NCI-H146 (cell line): ENCODE data around the gene PRDM15.

Experiments
- DNase-seq: peaks from one replicate; lab custom pipeline; 2025; lab: John Stamatoyannopoulos, UW

Gene PRDM15

GRCh38 chr21:41762753-41763152, 116.4 kb downstream of the PRDM15 start:
- DNase-seq = no peak

- DNase-seq = no peak
Measured at GRCh38 chr21:41761934-41762635, 117.1 kb downstream of the PRDM15 start.

- peak; percentile 6 for DNase-seq
Measured at GRCh38 chr21:41761211-41761933, 117.8 kb downstream of the PRDM15 start.

DNA sequence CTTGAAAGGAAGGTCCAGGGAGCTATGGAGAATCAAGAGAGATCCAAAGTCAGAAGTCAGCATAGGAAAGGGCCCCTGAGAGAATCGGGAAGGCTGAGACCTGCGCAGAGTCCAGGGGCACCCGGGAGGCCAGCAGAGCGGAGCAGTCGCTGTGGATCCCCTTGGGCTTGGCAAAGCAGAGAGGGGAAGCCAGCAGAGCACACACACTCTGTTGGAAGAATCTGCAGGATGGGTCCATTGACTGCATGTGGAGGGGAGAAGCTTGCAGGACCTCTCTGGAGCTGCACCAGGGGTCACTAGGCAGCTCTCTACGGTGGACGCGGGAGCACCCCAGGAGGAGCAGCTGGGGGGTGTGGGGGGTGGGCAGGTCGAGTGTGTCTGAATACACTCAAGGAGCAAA, 118.7 kb downstream of the PRDM15 start:
- no peak for DNase-seq

DNA sequence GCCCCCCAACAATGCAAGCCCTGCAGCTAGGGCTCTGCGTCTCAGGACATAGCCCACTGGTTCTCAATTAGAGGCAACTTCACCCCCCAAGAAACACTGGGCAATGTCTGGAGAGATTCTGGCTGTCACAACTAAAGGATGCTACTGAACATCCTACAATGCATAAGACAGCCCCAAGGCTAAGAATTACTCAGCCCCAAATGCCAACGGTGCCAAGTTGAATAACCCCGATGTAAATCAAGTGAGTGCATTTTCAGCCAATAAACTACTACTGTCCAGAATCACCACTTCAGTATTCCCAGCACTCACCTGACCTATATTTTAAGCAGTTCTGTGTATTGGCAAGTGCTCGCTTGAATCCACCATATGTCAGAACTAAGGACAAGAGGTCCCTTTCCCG, 119.2 kb downstream of the PRDM15 start:
- DNase-seq = no peak

- DNase-seq = peak; percentile 3
Measured at GRCh38 chr21:41759214-41759840, 119.8 kb downstream of the PRDM15 start.

DNA sequence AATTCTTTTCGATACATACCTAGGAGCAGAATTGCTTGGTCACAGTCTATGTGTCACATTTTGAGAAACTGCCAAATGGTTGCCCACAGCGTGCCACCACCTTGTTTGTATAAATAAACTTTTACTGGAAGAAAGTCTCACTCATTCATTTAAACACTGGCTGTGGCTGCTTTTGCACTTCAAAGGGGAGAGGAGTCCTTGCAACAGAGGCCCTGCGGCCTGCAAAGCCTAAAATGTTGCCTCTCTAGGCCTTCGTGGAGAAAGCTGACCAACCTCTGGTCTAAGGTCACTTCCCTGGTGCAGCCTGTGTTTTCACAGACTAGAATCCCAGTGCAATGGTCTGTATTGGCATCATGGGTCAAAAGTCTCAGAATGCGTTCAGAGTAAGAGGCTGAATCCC, 120.6 kb downstream of the PRDM15 start:
- DNase-seq = no peak

DNA sequence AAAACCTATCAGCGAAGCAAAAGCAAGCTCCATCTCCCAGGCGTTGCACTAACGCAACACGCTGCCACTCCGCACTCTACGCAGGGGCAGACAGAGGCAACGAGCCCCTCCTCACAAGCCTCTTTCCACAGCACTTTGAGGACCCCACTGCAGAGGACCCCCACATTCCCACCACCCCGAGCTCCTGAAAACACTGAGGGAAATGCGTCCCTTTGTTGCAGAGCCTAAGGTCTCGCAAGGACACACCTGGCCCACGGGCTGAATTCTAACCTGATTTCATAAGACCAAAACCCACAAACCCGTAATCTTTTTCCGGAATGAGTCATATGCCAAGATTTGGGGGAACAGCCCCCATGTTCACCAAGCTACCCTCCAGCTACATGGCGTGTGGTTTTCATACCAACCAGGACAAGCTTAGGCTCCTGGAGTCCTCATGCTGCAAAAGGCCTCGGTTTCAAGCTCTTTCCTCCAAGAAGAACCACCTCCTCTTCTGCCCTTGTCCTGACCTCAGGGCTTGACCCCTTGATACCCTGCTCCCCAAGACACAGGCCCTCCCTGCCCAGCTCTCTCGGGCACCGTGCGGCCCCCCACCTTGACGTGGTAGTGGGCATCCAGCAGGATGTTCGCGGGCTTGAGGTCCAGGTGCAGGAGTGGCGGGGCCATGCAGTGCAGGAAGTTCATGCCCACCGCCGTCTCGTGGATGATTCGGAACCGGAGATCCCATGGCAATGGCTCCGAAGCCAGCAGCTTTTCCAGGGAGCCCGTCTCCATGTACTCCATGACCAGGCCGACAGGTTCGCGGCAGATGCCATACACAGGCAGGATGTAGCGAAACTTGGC, 123.0 kb downstream of the PRDM15 start:
- no peak for DNase-seq

DNA sequence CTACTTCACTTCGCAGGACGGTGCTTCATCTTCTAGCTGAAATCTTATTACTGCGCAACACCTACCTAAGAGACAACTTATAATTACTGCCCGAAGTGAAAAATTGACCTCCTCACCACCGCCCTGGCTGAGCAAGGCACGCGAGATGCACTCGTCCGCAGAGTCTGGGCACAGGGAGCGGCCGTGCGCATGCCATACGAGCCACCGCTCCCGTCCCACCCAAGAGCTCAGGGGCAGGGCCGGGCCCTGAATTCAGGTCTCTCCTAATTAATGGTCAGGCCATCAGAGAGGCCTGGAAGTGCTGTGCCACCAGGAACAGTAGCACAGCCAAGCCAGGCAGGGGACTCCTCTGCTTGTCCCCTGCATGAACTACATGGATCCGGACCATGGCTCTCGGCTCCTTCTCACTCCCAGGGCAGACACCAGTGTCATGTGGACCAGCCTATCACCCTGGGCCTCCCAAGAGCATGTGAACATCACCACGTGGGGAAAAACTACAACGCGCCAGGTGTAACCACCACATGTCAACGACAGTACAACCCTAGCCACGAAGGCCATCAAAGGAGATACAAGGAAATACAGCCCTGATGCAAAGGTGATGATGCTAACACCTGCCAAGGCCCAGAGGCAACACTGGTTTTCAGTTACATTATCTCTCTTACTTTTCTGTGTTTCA, 123.7 kb downstream of the PRDM15 start:
- no peak for DNase-seq

DNA sequence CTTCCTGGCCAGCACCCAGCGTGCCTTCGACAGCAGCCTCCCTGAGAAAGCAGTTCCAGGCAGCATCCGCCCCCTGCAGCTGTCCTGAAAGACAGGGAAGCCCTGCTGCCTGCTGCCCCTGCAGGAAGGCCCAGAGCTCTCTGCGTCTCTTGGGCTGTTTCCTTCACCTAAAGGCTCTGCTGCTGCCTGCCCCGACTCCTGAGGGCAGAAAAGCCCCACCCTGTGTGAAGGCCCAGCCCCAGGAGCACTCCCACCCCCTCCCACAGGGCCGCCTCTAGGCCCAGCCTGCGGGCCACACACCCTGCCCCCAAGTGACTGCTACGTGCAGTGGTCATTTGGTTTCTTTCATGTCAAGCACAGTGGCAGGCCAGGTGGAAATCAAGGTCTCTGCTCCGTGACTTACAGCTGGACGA, 124.7 kb downstream of the PRDM15 start:
- DNase-seq = no peak

DNA sequence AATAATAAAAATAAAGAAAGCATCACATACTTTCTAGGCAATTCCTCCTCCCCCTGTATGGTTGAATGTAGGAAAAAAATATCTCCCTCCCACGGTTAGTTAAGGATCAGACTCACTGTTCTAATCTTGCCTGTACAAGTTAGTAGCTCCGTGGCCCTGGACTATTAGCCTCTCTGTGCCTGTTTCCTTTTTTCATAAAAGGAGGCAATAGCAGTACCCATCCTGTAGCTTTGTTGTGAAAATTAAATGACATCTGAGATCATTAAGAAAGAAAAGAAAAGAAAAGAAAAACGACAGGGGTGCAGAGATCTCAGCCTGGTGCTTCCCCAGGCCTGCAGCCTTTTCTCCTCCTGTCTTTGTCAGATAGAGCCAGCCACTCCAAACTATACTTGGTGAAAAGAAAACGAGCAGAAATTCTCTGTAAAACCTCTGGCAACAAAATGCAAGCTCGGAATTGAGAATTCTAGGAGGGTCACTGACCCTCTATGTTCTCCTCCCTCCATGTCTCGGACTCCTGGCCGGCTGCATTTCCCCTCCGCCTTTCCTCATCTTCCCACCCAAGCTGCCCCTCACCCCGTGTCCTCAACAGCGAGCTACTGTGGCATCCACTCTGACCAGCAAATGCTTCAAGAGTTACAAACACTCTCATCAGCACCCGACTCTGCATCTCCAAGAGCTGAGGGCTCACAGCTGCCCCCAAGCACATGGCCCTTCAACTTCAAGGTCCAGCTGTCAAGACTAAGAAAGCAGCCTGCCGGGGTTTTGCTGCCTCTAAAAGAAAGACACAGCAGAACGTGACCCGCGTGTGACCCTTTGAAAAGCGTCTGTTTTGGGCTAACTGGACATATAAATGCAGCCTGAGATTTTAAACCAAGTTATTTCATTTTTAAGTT, 125.9 kb downstream of the PRDM15 start:
- no peak for DNase-seq

GRCh38 chr21:41752231-41752681, 126.9 kb downstream of the PRDM15 start:
- no peak for DNase-seq

DNA sequence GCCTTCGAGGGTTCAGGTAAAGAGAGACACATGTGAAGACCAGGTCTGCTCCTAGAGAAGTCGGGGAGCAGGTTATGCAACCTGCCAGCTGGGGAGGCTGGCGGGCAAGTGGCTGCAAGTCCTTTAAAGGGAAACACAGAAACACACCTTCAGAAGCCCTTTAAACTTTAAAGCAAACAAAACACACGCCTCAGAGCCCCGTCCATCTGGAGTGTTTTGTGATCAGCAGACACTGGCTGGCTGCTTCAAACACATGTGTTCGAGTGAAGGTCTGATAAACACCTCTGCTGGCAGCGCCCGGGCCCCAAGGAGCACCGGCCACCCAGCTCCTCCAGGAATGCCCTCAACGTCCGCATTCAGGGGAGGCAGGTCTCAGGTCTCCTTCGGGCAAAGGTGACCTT, 127.5 kb downstream of the PRDM15 start:
- no peak for DNase-seq

GRCh38 chr21:41750532-41751151, 128.5 kb downstream of the PRDM15 start:
- no peak for DNase-seq

GRCh38 chr21:41750051-41750450, 129.1 kb downstream of the PRDM15 start:
- DNase-seq = no peak

- DNase-seq = no peak
Measured at GRCh38 chr21:41749286-41749685, 129.9 kb downstream of the PRDM15 start.
